Measurements from ENCODE around the gene CENPT.

GRCh38 chr16:67892899-67893742 lies 45.6 kb upstream of the CENPT start, which contains the start of gene PSKH1:
- no peak for TF ChIP-seq CTCF (IDR thresholded peaks at IDR 0.05)
- peak; percentile 53 to 88 for TF ChIP-seq POLR2A (IDR thresholded peaks at IDR 0.05)

All from thyroid gland (tissue), 4 donors.